Keratinocyte (primary cell): Measurements from ENCODE around the gene DGLUCY. TPM values are rescaled to one million over a fixed set of nuclear protein-coding genes. Genes with fewer than 3 reads are reported as not detected.

Experiments
- DNase-seq: peaks from one replicate; pipeline ENCODE4 v3.0.0-alpha.2; 2011; ENCODE audit warnings: low read depth, missing footprints, low spot score
- FAIRE-seq: peaks from 2 replicates; lab custom pipeline; 2011; peaks lifted over from hg19 to GRCh38; lab: Jason Lieb, UNC
- H2AFZ ChIP-seq: 2 replicates; pipeline ENCODE4 v1.6.0; 2012; ENCODE audit warnings: low read length, control low read depth, inconsistent platforms; ENCODE audit not compliant: control insufficient read depth
- H3K27ac ChIP-seq: 2 replicates; pipeline ENCODE4 v1.5.1; 2011; ENCODE audit warnings: low read length; ENCODE audit not compliant: control insufficient read depth, insufficient read depth
- H3K27me3 ChIP-seq: 3 replicates; pipeline ENCODE4 v1.6.0; 2011; ENCODE audit warnings: low read length; ENCODE audit not compliant: control insufficient read depth, insufficient read depth; ENCODE audit errors: extremely low read depth
- H3K36me3 ChIP-seq, 2 experiments: 2 replicates in 1 of 2; 3 replicates in 1 of 2; pipeline ENCODE4 v1.5.1; 2011; ENCODE audit warnings: low read length in 2 of 2, mild to moderate bottlenecking in 1 of 2; ENCODE audit not compliant: control insufficient read depth in 2 of 2, insufficient read depth in 2 of 2; ENCODE audit errors: extremely low read depth in 1 of 2
- H3K4me1 ChIP-seq: 3 replicates; pipeline ENCODE4 v1.5.1; 2011; ENCODE audit warnings: low read length; ENCODE audit not compliant: control insufficient read depth, insufficient read depth; ENCODE audit errors: extremely low read depth
- H3K4me2 ChIP-seq: 3 replicates; pipeline ENCODE4 v1.6.0; 2011; ENCODE audit warnings: low read depth, low read length; ENCODE audit not compliant: control insufficient read depth, insufficient read depth; ENCODE audit errors: extremely low read depth
- H3K4me3 ChIP-seq, 3 experiments: fragments of 200-600 bp in 1 of 3; sonication (generic) in 1 of 3; 2 replicates in 2 of 3; 3 replicates in 1 of 3; pipeline ENCODE4 v1.5.1; 2011 to 2016; ENCODE audit warnings: low read length in 3 of 3, mild to moderate bottlenecking in 3 of 3, control low read depth in 2 of 3, inconsistent platforms in 1 of 3, low read depth in 1 of 3, mixed read lengths in 1 of 3, mixed run types in 1 of 3, moderate library complexity in 1 of 3; ENCODE audit not compliant: control insufficient read depth in 2 of 3, insufficient read depth in 2 of 3; ENCODE audit errors: extremely low read depth in 1 of 3
- H3K79me2 ChIP-seq: 2 replicates; pipeline ENCODE4 v1.6.0; 2012; ENCODE audit warnings: low read length; ENCODE audit not compliant: control insufficient read depth, insufficient read depth
- H3K9ac ChIP-seq: 3 replicates; pipeline ENCODE4 v1.6.0; 2011; ENCODE audit warnings: low read length; ENCODE audit not compliant: control insufficient read depth, insufficient read depth; ENCODE audit errors: extremely low read depth
- H3K9me1 ChIP-seq: 3 replicates; pipeline ENCODE4 v1.6.0; 2011; ENCODE audit warnings: low read length; ENCODE audit not compliant: control insufficient read depth, insufficient read depth; ENCODE audit errors: extremely low read depth
- H3K9me3 ChIP-seq: 2 replicates; pipeline ENCODE4 v1.5.1; 2012; ENCODE audit warnings: low read depth, low read length; ENCODE audit not compliant: control insufficient read depth
- H4K20me1 ChIP-seq: 3 replicates; pipeline ENCODE4 v1.6.0; 2011; ENCODE audit warnings: low read length; ENCODE audit not compliant: control insufficient read depth, insufficient read depth; ENCODE audit errors: extremely low read depth
- CTCF ChIP-seq, 3 experiments: IDR thresholded peaks in 1 of 3; conservative IDR thresholded peaks in 1 of 3; optimal IDR thresholded peaks in 1 of 3; 2 replicates in 2 of 3; 3 replicates in 1 of 3; pipeline versions ENCODE3 to v1.5.1; 2011; ENCODE audit warnings: low read length in 3 of 3, mild to moderate bottlenecking in 3 of 3, moderate library complexity in 2 of 3, control low read depth in 1 of 3, inconsistent platforms in 1 of 3; ENCODE audit not compliant: insufficient read depth in 2 of 3; ENCODE audit errors: extremely low read depth in 1 of 3
- EZH2 ChIP-seq: IDR thresholded peaks from one replicate; pipeline ENCODE4 v1.6.1; 2012; ENCODE audit warnings: inconsistent platforms, mild to moderate bottlenecking, low read length, moderate library complexity
- dilution Hi-C: fragments of 300-500 bp; cut with MboI; formaldehyde crosslinking; loops from one replicate; pipeline ENCODE4 v1.7.0; 2020; ENCODE audit warnings: low sequenced_read_pairs; ENCODE audit not compliant: extremely low pct_ligation_motif_present
- polyA plus RNA-seq, 5 experiments: library from polyadenylated mRNA; depleted of rRNA in 3 of 5; stranded (reverse) in 3 of 5; stranded (forward) in 1 of 5; unstranded in 1 of 5; fragments of >200 nt; gene quantifications; 1 replicate in 1 of 5; 2 replicates in 3 of 5; 3 replicates in 1 of 5; pipeline versions ENCODE4 v1.2.1 to v1.2.3, GENCODE V29; 2011 to 2012; ENCODE audit warnings: missing spikeins in 2 of 5, low read depth in 1 of 5, low replicate concordance in 1 of 5

DGLUCY gene
- polyA plus RNA-seq, 1 donor (not counting 4 experiments of a cell fraction or from before 2014, with no cell fraction given) = 19.4 TPM

GRCh38 chr14:91227183-91227628, 113.3 kb downstream of the DGLUCY start:
- no peak overlapping the region for H3K9ac ChIP-seq
- H3K9me1 ChIP-seq = no peaks in the 10 kb centered on the region
- H3K4me2 ChIP-seq = no peak overlapping the region
- no peak overlapping the region for H2AFZ ChIP-seq
- no peak overlapping the region for H3K27ac ChIP-seq
- no peaks in the 10 kb centered on the region for H3K27me3 ChIP-seq
- H3K9me3 ChIP-seq = no peaks in the 10 kb centered on the region
- no peaks in the 10 kb centered on the region for H4K20me1 ChIP-seq
- TF ChIP-seq EZH2 (no peak), CTCF (optimal IDR thresholded peaks at IDR 0.05 in 1 of 3, IDR thresholded peaks at IDR 0.05 in 1 of 3, conservative IDR thresholded peaks at IDR 0.05 in 1 of 3; ENCODE audit: extremely low read depth in 1 of 3, insufficient read depth in 2 of 3, low read length in 3 of 3) (no peak)
- FAIRE-seq (no peak), DNase-seq (no peak)
- peaks cover 31% of the 10 kb centered on the region for H3K4me1 ChIP-seq
- dilution Hi-C loops = no loop called here
- H3K4me3 ChIP-seq = no peak overlapping the region
- H3K36me3 ChIP-seq = no peaks in the 10 kb centered on the region
- H3K79me2 ChIP-seq = no peaks in the 10 kb centered on the region

- Histone ChIP-seq H4K20me1 (no peaks in the 10 kb centered on the region), H3K4me3 (no peak overlapping the region), H3K9me3 (no peaks in the 10 kb centered on the region), H3K4me2 (no peak overlapping the region), H3K27me3 (no peaks in the 10 kb centered on the region), H3K36me3 (no peaks in the 10 kb centered on the region), H3K4me1 (peaks cover 31% of the 10 kb centered on the region), H3K9me1 (no peaks in the 10 kb centered on the region), H3K27ac (no peak overlapping the region), H2AFZ (no peak overlapping the region), H3K79me2 (no peaks in the 10 kb centered on the region), H3K9ac (no peak overlapping the region)
- no peak for DNase-seq
- peak; percentile 48 for FAIRE-seq
- TF ChIP-seq EZH2 = no peak
- TF ChIP-seq CTCF (optimal IDR thresholded peaks at IDR 0.05 in 1 of 3, IDR thresholded peaks at IDR 0.05 in 1 of 3, conservative IDR thresholded peaks at IDR 0.05 in 1 of 3; ENCODE audit: extremely low read depth in 1 of 3, insufficient read depth in 2 of 3, low read length in 3 of 3) = no peak
- dilution Hi-C loops = no loop called here
These were observed 114.5 kb downstream of the DGLUCY start for GRCh38 chr14:91228112-91229004.
